WTC11 (cell line): ENCODE measurements around the gene KIF5C. TPM values are rescaled to one million over a fixed set of nuclear protein-coding genes. Genes with fewer than 3 reads are reported as not detected.

Source experiments
- ATAC-seq: fragments of 200-7000 bp; cut with Tn5 transposase; 2 replicates; pipeline ENCODE4 v1.10.0; 2021; ENCODE audit warnings: mild to moderate bottlenecking, moderate library complexity
- CTCF ChIA-PET: fragments of 300-600 bp; sonication (Branson Sonifier 250); formaldehyde crosslinking; loops from one replicate; lab custom pipeline; 2021; ENCODE audit warnings: antibody characterized with exemption; lab: Charles Lee
- POLR2A ChIA-PET: fragments of 350-600 bp; sonication (Branson Sonifier 250); formaldehyde crosslinking; loops from one replicate; lab custom pipeline; 2021; ENCODE audit warnings: antibody characterized with exemption; lab: Charles Lee
- DNase-seq: peaks from one replicate; pipeline ENCODE4 v3.0.0; 2021; ENCODE audit warnings: low spot score
- H3K27ac Mint-ChIP-seq: 2 replicates; pipeline ENCODE4 v1.8.0; 2021; ENCODE audit warnings: mixed read lengths
- H3K27me3 Mint-ChIP-seq: 2 replicates; pipeline ENCODE4 v1.8.0; 2021; ENCODE audit warnings: low read depth, mild to moderate bottlenecking, moderate library complexity, mixed read lengths
- H3K36me3 Mint-ChIP-seq: 2 replicates; pipeline ENCODE4 v1.8.0; 2021; ENCODE audit warnings: mixed read lengths
- H3K4me1 Mint-ChIP-seq: 2 replicates; pipeline ENCODE4 v1.8.0; 2022; ENCODE audit warnings: mixed read lengths
- H3K4me3 Mint-ChIP-seq: 2 replicates; pipeline ENCODE4 v1.8.0; 2021; ENCODE audit warnings: mild to moderate bottlenecking, moderate library complexity, mixed read lengths
- H3K9me3 Mint-ChIP-seq: 2 replicates; pipeline ENCODE4 v1.8.0; 2021; ENCODE audit warnings: mixed read lengths
- ARID4B ChIP-seq: sonication (generic); formaldehyde crosslinking; IDR thresholded peaks from 2 replicates; pipeline ENCODE4 v1.8.0; 2023; ENCODE audit warnings: missing genetic modification reagents, mild to moderate bottlenecking, borderline replicate concordance
- ATF6 ChIP-seq: sonication (generic); formaldehyde crosslinking; IDR thresholded peaks from 2 replicates; pipeline ENCODE4 v1.8.1; 2023; ENCODE audit warnings: mild to moderate bottlenecking, missing genetic modification reagents
- IRF2 ChIP-seq: sonication (generic); formaldehyde crosslinking; IDR thresholded peaks from 2 replicates; pipeline ENCODE4 v1.8.0; 2022; ENCODE audit warnings: low read depth, missing genetic modification reagents, borderline replicate concordance
- MLX ChIP-seq: sonication (generic); formaldehyde crosslinking; IDR thresholded peaks from 2 replicates; pipeline ENCODE4 v1.8.1; 2023; ENCODE audit warnings: mild to moderate bottlenecking, missing genetic modification reagents, moderate library complexity
- NFATC4 ChIP-seq: fragments of 250-450 bp; sonication (Bioruptor Pico); IDR thresholded peaks from 2 replicates; pipeline ENCODE4 v1.9.0; 2021; ENCODE audit warnings: mild to moderate bottlenecking
- NR2C2 ChIP-seq: sonication (generic); formaldehyde crosslinking; IDR thresholded peaks from 2 replicates; pipeline ENCODE4 v1.8.0; 2022; ENCODE audit warnings: mild to moderate bottlenecking, missing genetic modification reagents
- PRDM15 ChIP-seq: sonication (generic); formaldehyde crosslinking; IDR thresholded peaks from 2 replicates; pipeline ENCODE4 v1.8.0; 2022; ENCODE audit warnings: missing genetic modification reagents
- SP1 ChIP-seq: sonication (generic); formaldehyde crosslinking; conservative IDR thresholded peaks from 2 replicates; pipeline ENCODE4 v1.8.1; 2022; ENCODE audit warnings: missing genetic modification reagents
- TP53 ChIP-seq: sonication (generic); formaldehyde crosslinking; IDR thresholded peaks from 2 replicates; pipeline ENCODE4 v1.8.1; 2023; ENCODE audit warnings: mild to moderate bottlenecking, missing genetic modification reagents
- ZMAT4 ChIP-seq: fragments of 250-450 bp; sonication (Bioruptor Pico); IDR thresholded peaks from 2 replicates; pipeline ENCODE4 v1.9.0; 2021; ENCODE audit warnings: mild to moderate bottlenecking
- ZNF396 ChIP-seq: fragments of 250-450 bp; sonication (Bioruptor Pico); IDR thresholded peaks from 2 replicates; pipeline ENCODE4 v1.8.0; 2021; ENCODE audit warnings: mild to moderate bottlenecking, moderate library complexity, borderline replicate concordance
- ZNF416 ChIP-seq: fragments of 250-450 bp; sonication (Bioruptor Pico); IDR thresholded peaks from 2 replicates; pipeline ENCODE4 v1.9.0; 2021; ENCODE audit warnings: mild to moderate bottlenecking, inconsistent platforms
- ZNF671 ChIP-seq: fragments of 250-450 bp; sonication (Bioruptor Pico); IDR thresholded peaks from 2 replicates; pipeline ENCODE4 v1.8.0; 2021; ENCODE audit warnings: mild to moderate bottlenecking
- total RNA-seq: library from RNA; stranded (reverse); gene quantifications from 3 replicates; pipeline ENCODE4 v1.2.3, GENCODE V29; 2021
- TF ChIP-seq, protein P1 (sequence below): sonication (generic); formaldehyde crosslinking; IDR thresholded peaks from 2 replicates; pipeline ENCODE4 v1.8.1; 2023; ENCODE audit warnings: mild to moderate bottlenecking, moderate library complexity, missing genetic modification reagents
- TF ChIP-seq, protein P2 (sequence below): sonication (generic); formaldehyde crosslinking; IDR thresholded peaks from 2 replicates; pipeline ENCODE4 v1.8.0; 2022; ENCODE audit warnings: mild to moderate bottlenecking, missing genetic modification reagents

The KIF5C gene
- total RNA-seq, 1 experiment from 2014 or later, result 73.5 TPM

GRCh38 chr2:149021761-149022160, 146.7 kb downstream of the KIF5C start:
- Mint-ChIP-seq H3K27ac (no peak overlapping the region), H3K4me1 (peaks cover 6% of the 10 kb centered on the region), H3K27me3 (no peaks in the 10 kb centered on the region), H3K4me3 (no peak overlapping the region), H3K36me3 (peaks cover 18% of the 10 kb centered on the region), H3K9me3 (no peaks in the 10 kb centered on the region)
- ChIA-PET CTCF (interaction anchor here (0.7 to 1.1 kb wide), 2 partner anchors 17 to 60 kb away, joined by 3 to 4 read pairs; partner anchors contain the start of gene LYPD6B), POLR2A (interaction anchor here (0.7 kb wide), 2 partner anchors 60 to 378 kb away, joined by 4 to 6 read pairs; no protein-coding TSS in a partner anchor)
- TF ChIP-seq ZNF416 (CRISPR knock-in tag) (no peak), ARID4B (CRISPR knock-in tag) (no peak), NFATC4 (CRISPR knock-in tag) (no peak), SP1 (CRISPR knock-in tag) (no peak), ZMAT4 (no peak), ATF6 (no peak), NR2C2 (no peak), ZNF671 (CRISPR knock-in tag) (no peak), MLX (CRISPR knock-in tag) (no peak), PRDM15 (no peak), ZNF396 (CRISPR knock-in tag) (no peak), TP53 (CRISPR knock-in tag) (no peak), IRF2 (CRISPR knock-in tag) (no peak)
- TF ChIP-seq, protein P1, sequence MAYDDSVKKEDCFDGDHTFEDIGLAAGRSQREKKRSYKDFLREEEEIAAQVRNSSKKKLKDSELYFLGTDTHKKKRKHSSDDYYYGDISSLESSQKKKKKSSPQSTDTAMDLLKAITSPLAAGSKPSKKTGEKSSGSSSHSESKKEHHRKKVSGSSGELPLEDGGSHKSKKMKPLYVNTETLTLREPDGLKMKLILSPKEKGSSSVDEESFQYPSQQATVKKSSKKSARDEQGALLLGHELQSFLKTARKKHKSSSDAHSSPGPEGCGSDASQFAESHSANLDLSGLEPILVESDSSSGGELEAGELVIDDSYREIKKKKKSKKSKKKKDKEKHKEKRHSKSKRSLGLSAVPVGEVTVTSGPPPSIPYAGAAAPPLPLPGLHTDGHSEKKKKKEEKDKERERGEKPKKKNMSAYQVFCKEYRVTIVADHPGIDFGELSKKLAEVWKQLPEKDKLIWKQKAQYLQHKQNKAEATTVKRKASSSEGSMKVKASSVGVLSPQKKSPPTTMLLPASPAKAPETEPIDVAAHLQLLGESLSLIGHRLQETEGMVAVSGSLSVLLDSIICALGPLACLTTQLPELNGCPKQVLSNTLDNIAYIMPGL, result no peak
- TF ChIP-seq, protein P2, sequence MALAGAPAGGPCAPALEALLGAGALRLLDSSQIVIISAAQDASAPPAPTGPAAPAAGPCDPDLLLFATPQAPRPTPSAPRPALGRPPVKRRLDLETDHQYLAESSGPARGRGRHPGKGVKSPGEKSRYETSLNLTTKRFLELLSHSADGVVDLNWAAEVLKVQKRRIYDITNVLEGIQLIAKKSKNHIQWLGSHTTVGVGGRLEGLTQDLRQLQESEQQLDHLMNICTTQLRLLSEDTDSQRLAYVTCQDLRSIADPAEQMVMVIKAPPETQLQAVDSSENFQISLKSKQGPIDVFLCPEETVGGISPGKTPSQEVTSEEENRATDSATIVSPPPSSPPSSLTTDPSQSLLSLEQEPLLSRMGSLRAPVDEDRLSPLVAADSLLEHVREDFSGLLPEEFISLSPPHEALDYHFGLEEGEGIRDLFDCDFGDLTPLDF, result no peak
- DNase-seq (no peak), ATAC-seq (no peak)
